PFSK-1 (cell line): ENCODE measurements around the gene GAS7.

Source experiments
- POLR2AphosphoS5 ChIP-seq: IDR thresholded peaks from 2 replicates; pipeline ENCODE4 v1.6.1; 2012; ENCODE audit warnings: low read depth, mild to moderate bottlenecking, control low read depth, low read length, moderate library complexity
- SIN3A ChIP-seq: IDR thresholded peaks from 2 replicates; pipeline ENCODE4 v1.6.1; 2012; ENCODE audit warnings: mild to moderate bottlenecking, low read length, moderate library complexity, borderline replicate concordance; ENCODE audit not compliant: insufficient read depth
- TAF1 ChIP-seq: IDR thresholded peaks from 2 replicates; pipeline ENCODE4 v1.6.1; 2012; ENCODE audit warnings: low read length, control low read depth, borderline replicate concordance; ENCODE audit not compliant: insufficient read depth

- TF ChIP-seq POLR2AphosphoS5 (no peak), SIN3A (no peak), TAF1 (no peak)
These were observed 269.6 kb downstream of the GAS7 start for GRCh38 chr17:9928601-9929333.
